Osteoblast (primary cell): Measurements from ENCODE around the gene SH3RF1. TPM values are rescaled to one million over a fixed set of nuclear protein-coding genes. Genes with fewer than 3 reads are reported as not detected.
A peak's percentile ranks its signal among the peaks of the same experiment; 100 is the strongest.

ENCODE experiments used
- DNase-seq: peaks from one replicate; pipeline ENCODE4 v3.0.0; 2011; ENCODE audit warnings: low spot score, mixed read lengths; ENCODE audit not compliant: insufficient read length; ENCODE audit errors: missing footprints
- H2AFZ ChIP-seq: 2 replicates; pipeline ENCODE4 v1.6.0; 2011; ENCODE audit warnings: mild to moderate bottlenecking, low read length
- H3K27ac ChIP-seq: 2 replicates; pipeline ENCODE4 v1.5.1; 2011; ENCODE audit warnings: mild to moderate bottlenecking, low read depth, low read length, moderate library complexity
- H3K27me3 ChIP-seq: 2 replicates; pipeline ENCODE4 v1.6.0; 2012; ENCODE audit warnings: mild to moderate bottlenecking, control low read depth, inconsistent platforms, low read length, moderate library complexity; ENCODE audit not compliant: insufficient read depth
- H3K36me3 ChIP-seq: 2 replicates; pipeline ENCODE4 v1.5.1; 2011; ENCODE audit warnings: mild to moderate bottlenecking, low read length, control low read depth, moderate library complexity; ENCODE audit not compliant: insufficient read depth
- H3K4me1 ChIP-seq: 2 replicates; pipeline ENCODE4 v1.5.1; 2011; ENCODE audit warnings: mild to moderate bottlenecking, low read length, control low read depth, moderate library complexity; ENCODE audit not compliant: insufficient read depth
- H3K4me2 ChIP-seq: 2 replicates; pipeline ENCODE4 v1.6.0; 2011; ENCODE audit warnings: mild to moderate bottlenecking, low read length; ENCODE audit not compliant: insufficient read depth
- H3K4me3 ChIP-seq: fragments of 200-600 bp; sonication (generic); 3 replicates; pipeline ENCODE4 v1.5.1; 2012; ENCODE audit warnings: mild to moderate bottlenecking, low read length, inconsistent platforms; ENCODE audit not compliant: insufficient read depth
- H3K79me2 ChIP-seq: 2 replicates; pipeline ENCODE4 v1.6.0; 2012; ENCODE audit warnings: mild to moderate bottlenecking, low read length, control low read depth, inconsistent platforms; ENCODE audit not compliant: insufficient read depth
- H3K9me3 ChIP-seq: 2 replicates; pipeline ENCODE4 v1.5.1; 2011; ENCODE audit warnings: low read depth, low read length, control low read depth
- H4K20me1 ChIP-seq: 2 replicates; pipeline ENCODE4 v1.6.0; 2012; ENCODE audit warnings: mild to moderate bottlenecking, low read length, control low read depth; ENCODE audit not compliant: insufficient read depth
- CTCF ChIP-seq: IDR thresholded peaks from 2 replicates; pipeline ENCODE4 v1.5.1; 2011; ENCODE audit warnings: mild to moderate bottlenecking, low read depth, low read length, moderate library complexity; ENCODE audit errors: extremely low read depth
- total RNA-seq: library from RNA; depleted of rRNA; stranded (reverse); fragments of >200 nt; gene quantifications from 2 replicates; pipeline ENCODE4 v1.2.3, GENCODE V29; 2012

Gene SH3RF1
- total RNA-seq, 1 donor: 37.6 TPM

- TF ChIP-seq CTCF: no peak
- peaks cover 13% of the 10 kb centered on the region for H4K20me1 ChIP-seq
- peak; percentile 97 for DNase-seq
- peaks cover 33% of the 10 kb centered on the region for H3K79me2 ChIP-seq
- H3K27me3 ChIP-seq: no peaks in the 10 kb centered on the region
- H3K36me3 ChIP-seq: peaks cover 15% of the 10 kb centered on the region
- peak overlapping the region; percentile 91 for H3K4me2 ChIP-seq
- H3K4me3 ChIP-seq: peak overlapping the region; percentile 96
- no peaks in the 10 kb centered on the region for H3K9me3 ChIP-seq
- H3K4me1 ChIP-seq: peaks cover 27% of the 10 kb centered on the region
- H3K27ac ChIP-seq: peak overlapping the region; percentile 84
- H2AFZ ChIP-seq: no peak overlapping the region
Observed at GRCh38 chr4:169272265-169272886, 1.6 kb upstream of the SH3RF1 start.

DNA sequence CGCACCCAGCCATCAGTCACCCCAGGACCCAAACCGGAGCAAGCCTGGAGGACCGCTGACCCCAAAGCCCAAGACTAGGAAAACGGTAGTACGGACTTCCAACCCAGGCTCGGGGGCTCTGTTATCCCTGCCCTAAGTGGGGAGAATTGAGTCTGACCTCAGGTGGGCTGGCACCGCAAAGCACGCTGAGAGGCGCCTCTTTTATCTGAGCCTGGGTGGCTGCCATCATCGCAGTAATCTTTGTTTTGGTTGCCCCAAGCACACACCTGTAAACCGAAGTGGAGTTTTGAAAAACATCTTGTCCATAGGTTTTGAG lies 894 bp upstream of the SH3RF1 start:
- Histone ChIP-seq H3K4me2 (peak overlapping the region; percentile 91), H2AFZ (peak overlapping the region; percentile 16), H3K4me1 (peaks cover 34% of the 10 kb centered on the region), H3K27me3 (no peaks in the 10 kb centered on the region), H3K9me3 (no peaks in the 10 kb centered on the region), H3K36me3 (peaks cover 22% of the 10 kb centered on the region), H3K79me2 (peaks cover 41% of the 10 kb centered on the region), H3K4me3 (peak overlapping the region; percentile 96), H4K20me1 (peaks cover 20% of the 10 kb centered on the region), H3K27ac (peak overlapping the region; percentile 84)
- TF ChIP-seq CTCF: no peak
- no peak for DNase-seq

- no peaks in the 10 kb centered on the region for H3K27me3 ChIP-seq
- no peak overlapping the region for H2AFZ ChIP-seq
- peaks cover 33% of the 10 kb centered on the region for H4K20me1 ChIP-seq
- no peaks in the 10 kb centered on the region for H3K9me3 ChIP-seq
- peak; percentile 87 for DNase-seq
- H3K27ac ChIP-seq: peak overlapping the region; percentile 98
- TF ChIP-seq CTCF: no peak
- H3K79me2 ChIP-seq: peaks cover 56% of the 10 kb centered on the region
- peak overlapping the region; percentile 94 for H3K4me2 ChIP-seq
- H3K4me1 ChIP-seq: peaks cover 42% of the 10 kb centered on the region
- peak overlapping the region; percentile 96 for H3K4me3 ChIP-seq
- peaks cover 33% of the 10 kb centered on the region for H3K36me3 ChIP-seq
Observed at GRCh38 chr4:169269916-169270809, 593 bp downstream of the SH3RF1 start.
